ENCODE results near the gene ZBTB7C.

DNA sequence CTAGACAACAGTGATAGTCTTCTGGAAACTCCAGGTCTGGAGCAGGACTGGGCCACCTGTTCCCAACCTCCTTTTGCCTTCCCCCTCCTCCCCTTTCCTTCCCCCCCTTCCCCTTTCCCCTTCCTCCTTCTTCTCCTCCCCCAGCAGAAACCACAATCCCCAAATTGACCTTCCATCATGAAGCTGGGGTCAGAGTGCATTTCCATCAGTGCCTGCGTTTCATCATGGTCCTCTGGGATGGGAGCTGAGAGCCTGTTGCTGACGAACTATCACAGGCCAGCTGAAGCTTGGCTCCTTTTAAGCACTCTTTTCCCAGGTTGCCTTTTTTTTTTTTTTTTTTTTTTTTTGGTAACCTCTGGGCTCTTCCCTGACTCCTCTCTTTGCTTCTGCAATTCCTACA, 426.1 kb downstream of the ZBTB7C start:
- TF ChIP-seq, protein P1, sequence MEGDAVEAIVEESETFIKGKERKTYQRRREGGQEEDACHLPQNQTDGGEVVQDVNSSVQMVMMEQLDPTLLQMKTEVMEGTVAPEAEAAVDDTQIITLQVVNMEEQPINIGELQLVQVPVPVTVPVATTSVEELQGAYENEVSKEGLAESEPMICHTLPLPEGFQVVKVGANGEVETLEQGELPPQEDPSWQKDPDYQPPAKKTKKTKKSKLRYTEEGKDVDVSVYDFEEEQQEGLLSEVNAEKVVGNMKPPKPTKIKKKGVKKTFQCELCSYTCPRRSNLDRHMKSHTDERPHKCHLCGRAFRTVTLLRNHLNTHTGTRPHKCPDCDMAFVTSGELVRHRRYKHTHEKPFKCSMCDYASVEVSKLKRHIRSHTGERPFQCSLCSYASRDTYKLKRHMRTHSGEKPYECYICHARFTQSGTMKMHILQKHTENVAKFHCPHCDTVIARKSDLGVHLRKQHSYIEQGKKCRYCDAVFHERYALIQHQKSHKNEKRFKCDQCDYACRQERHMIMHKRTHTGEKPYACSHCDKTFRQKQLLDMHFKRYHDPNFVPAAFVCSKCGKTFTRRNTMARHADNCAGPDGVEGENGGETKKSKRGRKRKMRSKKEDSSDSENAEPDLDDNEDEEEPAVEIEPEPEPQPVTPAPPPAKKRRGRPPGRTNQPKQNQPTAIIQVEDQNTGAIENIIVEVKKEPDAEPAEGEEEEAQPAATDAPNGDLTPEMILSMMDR (IDR thresholded peaks at IDR 0.05; ENCODE audit: control extremely low read depth in 1 of 3, insufficient read depth in 1 of 3, low read depth in 1 of 3, low read length in 3 of 3), result no peak
- TF ChIP-seq NRF1 (IDR thresholded peaks at IDR 0.05; ENCODE audit: low read depth, low read length) (no peak), SP4 (IDR thresholded peaks at IDR 0.05; ENCODE audit: low read length) (no peak), RFX5 (IDR thresholded peaks at IDR 0.05; ENCODE audit: borderline replicate concordance, low read depth, low read length) (no peak), BACH1 (IDR thresholded peaks at IDR 0.05; ENCODE audit: low read length) (no peak), CHD1 (IDR thresholded peaks at IDR 0.05; ENCODE audit: low read depth, low read length) (no peak), RBBP5 (IDR thresholded peaks at IDR 0.05; ENCODE audit: borderline replicate concordance, low read depth, low read length) (no peak), POLR2AphosphoS5 (IDR thresholded peaks at IDR 0.05; ENCODE audit: low read depth, low read length) (no peak), SP1 (IDR thresholded peaks at IDR 0.05; ENCODE audit: low read depth, low read length) (no peak), CEBPB (IDR thresholded peaks at IDR 0.05; ENCODE audit: low read depth, low read length) (no peak)
- TF ChIP-seq, protein P2, sequence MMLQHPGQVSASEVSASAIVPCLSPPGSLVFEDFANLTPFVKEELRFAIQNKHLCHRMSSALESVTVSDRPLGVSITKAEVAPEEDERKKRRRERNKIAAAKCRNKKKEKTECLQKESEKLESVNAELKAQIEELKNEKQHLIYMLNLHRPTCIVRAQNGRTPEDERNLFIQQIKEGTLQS (IDR thresholded peaks at IDR 0.05; ENCODE audit: insufficient read depth, low read depth, low read length), result no peak
- TF ChIP-seq, protein P3, sequence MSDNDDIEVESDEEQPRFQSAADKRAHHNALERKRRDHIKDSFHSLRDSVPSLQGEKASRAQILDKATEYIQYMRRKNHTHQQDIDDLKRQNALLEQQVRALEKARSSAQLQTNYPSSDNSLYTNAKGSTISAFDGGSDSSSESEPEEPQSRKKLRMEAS (IDR thresholded peaks at IDR 0.05), result no peak
- TF ChIP-seq, protein P4, sequence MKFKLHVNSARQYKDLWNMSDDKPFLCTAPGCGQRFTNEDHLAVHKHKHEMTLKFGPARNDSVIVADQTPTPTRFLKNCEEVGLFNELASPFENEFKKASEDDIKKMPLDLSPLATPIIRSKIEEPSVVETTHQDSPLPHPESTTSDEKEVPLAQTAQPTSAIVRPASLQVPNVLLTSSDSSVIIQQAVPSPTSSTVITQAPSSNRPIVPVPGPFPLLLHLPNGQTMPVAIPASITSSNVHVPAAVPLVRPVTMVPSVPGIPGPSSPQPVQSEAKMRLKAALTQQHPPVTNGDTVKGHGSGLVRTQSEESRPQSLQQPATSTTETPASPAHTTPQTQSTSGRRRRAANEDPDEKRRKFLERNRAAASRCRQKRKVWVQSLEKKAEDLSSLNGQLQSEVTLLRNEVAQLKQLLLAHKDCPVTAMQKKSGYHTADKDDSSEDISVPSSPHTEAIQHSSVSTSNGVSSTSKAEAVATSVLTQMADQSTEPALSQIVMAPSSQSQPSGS (IDR thresholded peaks at IDR 0.05; ENCODE audit: low read length), result no peak
